Activated T-helper 17 cell treated with anti-CD3 and anti-CD28 coated beads, Interleukin-2, amount 50 U/mL, for 72 hours (primary cell): ENCODE data around the gene AFF1. TPM values are rescaled to one million over a fixed set of nuclear protein-coding genes. Genes with fewer than 3 reads are reported as not detected.
"Not testable (repeated sequence)": the region's sequence is repeated elsewhere in the genome, so short reads cannot be mapped to it uniquely, and the experiment has no call there.

ENCODE experiments used
- ATAC-seq: fragments of 150-1000 bp; cut with Tn5 transposase; replicated peaks from 2 replicates; pipeline ENCODE4 v1.10.0; 2021; ENCODE audit warnings: mild to moderate bottlenecking, moderate library complexity
- H3K27ac Mint-ChIP-seq: one replicate; pipeline ENCODE4 v1.8.0; 2022; ENCODE audit warnings: mixed read lengths
- H3K27me3 Mint-ChIP-seq: one replicate; pipeline ENCODE4 v1.8.0; 2022; ENCODE audit warnings: mixed read lengths
- H3K36me3 Mint-ChIP-seq: one replicate; pipeline ENCODE4 v1.8.0; 2022; ENCODE audit warnings: low read depth, mild to moderate bottlenecking, mixed read lengths
- H3K4me1 Mint-ChIP-seq: one replicate; pipeline ENCODE4 v1.8.0; 2022; ENCODE audit warnings: mixed read lengths
- H3K4me3 Mint-ChIP-seq: one replicate; pipeline ENCODE4 v1.8.0; 2022; ENCODE audit warnings: mild to moderate bottlenecking, mixed read lengths
- H3K9me3 Mint-ChIP-seq: one replicate; pipeline ENCODE4 v1.8.0; 2022; ENCODE audit warnings: mixed read lengths
- total RNA-seq, 2 donors: library from RNA; stranded (reverse); gene quantifications; one replicate each; pipeline ENCODE4 v1.2.3, GENCODE V29; 2022

Gene AFF1
- total RNA-seq, 2 donors from 2014 or later: 64.2 to 80.5 TPM

GRCh38 chr4:86973668-86974067, 38.9 kb downstream of the AFF1 start:
- no peaks in the 10 kb centered on the region for H3K27me3 Mint-ChIP-seq
- H3K4me1 Mint-ChIP-seq: peaks cover 50% of the 10 kb centered on the region
- H3K4me3 Mint-ChIP-seq: peak overlapping the region; percentile 55
- peaks cover 15% of the 10 kb centered on the region for H3K36me3 Mint-ChIP-seq
- peak overlapping the region; percentile 75 for H3K27ac Mint-ChIP-seq
- no peak for ATAC-seq
- no peaks in the 10 kb centered on the region for H3K9me3 Mint-ChIP-seq

GRCh38 chr4:86974551-86974994, 39.8 kb downstream of the AFF1 start:
- Mint-ChIP-seq H3K9me3 (no peaks in the 10 kb centered on the region), H3K27ac (peak overlapping the region; percentile 75), H3K4me1 (peaks cover 58% of the 10 kb centered on the region), H3K27me3 (no peaks in the 10 kb centered on the region), H3K36me3 (peaks cover 15% of the 10 kb centered on the region), H3K4me3 (peak overlapping the region; percentile 55)
- peak; percentile 44 for ATAC-seq

GRCh38 chr4:86975927-86976326, 41.1 kb downstream of the AFF1 start:
- ATAC-seq: no peak
- Mint-ChIP-seq H3K27me3 (no peaks in the 10 kb centered on the region), H3K27ac (no peak overlapping the region), H3K4me1 (peaks cover 53% of the 10 kb centered on the region), H3K9me3 (no peaks in the 10 kb centered on the region), H3K36me3 (peaks cover 15% of the 10 kb centered on the region), H3K4me3 (no peak overlapping the region)

GRCh38 chr4:86976801-86977485, 42.1 kb downstream of the AFF1 start:
- Mint-ChIP-seq H3K27me3 (no peaks in the 10 kb centered on the region), H3K4me1 (peaks cover 51% of the 10 kb centered on the region), H3K9me3 (no peaks in the 10 kb centered on the region), H3K27ac (peak overlapping the region; percentile 88), H3K4me3 (peak overlapping the region; percentile 49), H3K36me3 (peaks cover 20% of the 10 kb centered on the region)
- peak; percentile 70 for ATAC-seq

- no peaks in the 10 kb centered on the region for H3K9me3 Mint-ChIP-seq
Observed at GRCh38 chr4:86977621-86978184, 42.9 kb downstream of the AFF1 start.

GRCh38 chr4:86978709-86979108, 43.9 kb downstream of the AFF1 start:
- peaks cover 45% of the 10 kb centered on the region for H3K4me1 Mint-ChIP-seq
- H3K36me3 Mint-ChIP-seq: peaks cover 20% of the 10 kb centered on the region
- no peak for ATAC-seq
- peak overlapping the region; percentile 6 for H3K4me3 Mint-ChIP-seq
- H3K27me3 Mint-ChIP-seq: no peaks in the 10 kb centered on the region
- H3K27ac Mint-ChIP-seq: peak overlapping the region; percentile 76
- H3K9me3 Mint-ChIP-seq: no peaks in the 10 kb centered on the region

More at GRCh38 chr4:86977621-86978184, 42.9 kb downstream of the AFF1 start:
- Mint-ChIP-seq H3K4me3 (peak overlapping the region; percentile 49), H3K27me3 (no peaks in the 10 kb centered on the region), H3K4me1 (peaks cover 54% of the 10 kb centered on the region), H3K36me3 (peaks cover 24% of the 10 kb centered on the region), H3K27ac (peak overlapping the region; percentile 88)
- ATAC-seq: peak; percentile 86

GRCh38 chr4:86980230-86980629, 45.4 kb downstream of the AFF1 start:
- H3K4me1 Mint-ChIP-seq: peaks cover 33% of the 10 kb centered on the region
- no peak overlapping the region for H3K4me3 Mint-ChIP-seq
- H3K27ac Mint-ChIP-seq: no peak overlapping the region
- no peaks in the 10 kb centered on the region for H3K9me3 Mint-ChIP-seq
- no peak for ATAC-seq
- no peaks in the 10 kb centered on the region for H3K27me3 Mint-ChIP-seq
- peaks cover 9% of the 10 kb centered on the region for H3K36me3 Mint-ChIP-seq

GRCh38 chr4:86981789-86982188, 47.0 kb downstream of the AFF1 start:
- Mint-ChIP-seq H3K9me3 (no peaks in the 10 kb centered on the region), H3K4me3 (peak overlapping the region; percentile 34), H3K27me3 (no peaks in the 10 kb centered on the region), H3K36me3 (peaks cover 9% of the 10 kb centered on the region), H3K4me1 (peaks cover 32% of the 10 kb centered on the region), H3K27ac (peak overlapping the region; percentile 59)
- no peak for ATAC-seq

GRCh38 chr4:86985852-86986251, 51.0 kb downstream of the AFF1 start:
- not testable (repeated sequence) for H3K9me3 Mint-ChIP-seq, H3K27ac Mint-ChIP-seq, ATAC-seq, H3K4me3 Mint-ChIP-seq, H3K27me3 Mint-ChIP-seq
- Mint-ChIP-seq H3K36me3 (peaks cover 26% of the 10 kb centered on the region), H3K4me1 (peaks cover 17% of the 10 kb centered on the region)

- H3K27ac Mint-ChIP-seq, H3K27me3 Mint-ChIP-seq, H3K9me3 Mint-ChIP-seq, ATAC-seq, H3K4me3 Mint-ChIP-seq: not testable (repeated sequence)
- Mint-ChIP-seq H3K4me1 (peaks cover 12% of the 10 kb centered on the region), H3K36me3 (peaks cover 17% of the 10 kb centered on the region)
Observed at GRCh38 chr4:86989658-86990057, 54.8 kb downstream of the AFF1 start.

GRCh38 chr4:86990510-86990909, 55.7 kb downstream of the AFF1 start:
- Mint-ChIP-seq H3K4me1 (peaks cover 12% of the 10 kb centered on the region), H3K9me3 (no peaks in the 10 kb centered on the region), H3K36me3 (peaks cover 17% of the 10 kb centered on the region), H3K27ac (no peak overlapping the region), H3K27me3 (no peaks in the 10 kb centered on the region), H3K4me3 (no peak overlapping the region)
- no peak for ATAC-seq

GRCh38 chr4:86991994-86992393, 57.2 kb downstream of the AFF1 start:
- no peak overlapping the region for H3K4me3 Mint-ChIP-seq
- ATAC-seq: no peak
- peaks cover 12% of the 10 kb centered on the region for H3K4me1 Mint-ChIP-seq
- H3K27ac Mint-ChIP-seq: no peak overlapping the region
- no peaks in the 10 kb centered on the region for H3K9me3 Mint-ChIP-seq
- peaks cover 17% of the 10 kb centered on the region for H3K36me3 Mint-ChIP-seq
- H3K27me3 Mint-ChIP-seq: no peaks in the 10 kb centered on the region

GRCh38 chr4:86993909-86994681, 59.3 kb downstream of the AFF1 start:
- no peaks in the 10 kb centered on the region for H3K9me3 Mint-ChIP-seq
- H3K27me3 Mint-ChIP-seq: no peaks in the 10 kb centered on the region
- peak overlapping the region; percentile 14 for H3K27ac Mint-ChIP-seq
- ATAC-seq: no peak
- H3K4me3 Mint-ChIP-seq: no peak overlapping the region
- H3K4me1 Mint-ChIP-seq: peaks cover 17% of the 10 kb centered on the region
- peaks cover 6% of the 10 kb centered on the region for H3K36me3 Mint-ChIP-seq

GRCh38 chr4:86994686-86995085, 59.9 kb downstream of the AFF1 start:
- no peaks in the 10 kb centered on the region for H3K27me3 Mint-ChIP-seq
- H3K36me3 Mint-ChIP-seq: no peaks in the 10 kb centered on the region
- H3K27ac Mint-ChIP-seq: peak overlapping the region; percentile 14
- no peak overlapping the region for H3K4me3 Mint-ChIP-seq
- peaks cover 17% of the 10 kb centered on the region for H3K4me1 Mint-ChIP-seq
- H3K9me3 Mint-ChIP-seq: no peaks in the 10 kb centered on the region
- ATAC-seq: no peak

GRCh38 chr4:86996510-86996909, 61.7 kb downstream of the AFF1 start:
- not testable (repeated sequence) for H3K36me3 Mint-ChIP-seq, H3K27ac Mint-ChIP-seq, H3K4me3 Mint-ChIP-seq, H3K27me3 Mint-ChIP-seq, ATAC-seq, H3K9me3 Mint-ChIP-seq
- peaks cover 24% of the 10 kb centered on the region for H3K4me1 Mint-ChIP-seq
